CD14-positive monocyte (primary cell): ENCODE measurements around the gene SLC6A1. TPM values are rescaled to one million over a fixed set of nuclear protein-coding genes. Genes with fewer than 3 reads are reported as not detected.

ENCODE experiments used
- DNase-seq, 3 donors: peaks; one replicate each; pipeline ENCODE4 v3.0.0-alpha.2; 2011 to 2022
- H2AFZ ChIP-seq: 2 replicates; pipeline ENCODE4 v1.6.0; 2012; ENCODE audit warnings: mild to moderate bottlenecking, low read depth, low read length, inconsistent platforms; ENCODE audit not compliant: insufficient read depth, poor library complexity, severe bottlenecking
- H3K27ac ChIP-seq, 2 donors: 1 replicate in 1 of 2; 2 replicates in 1 of 2; pipeline ENCODE4 v1.5.1; 2012 to 2013; ENCODE audit warnings: low read length in 2 of 2, control low read depth in 1 of 2, inconsistent platforms in 1 of 2, low read depth in 1 of 2, mild to moderate bottlenecking in 1 of 2
- H3K27me3 ChIP-seq, 2 donors: one replicate each; pipeline versions ENCODE4 v1.6.0 to v1.6.1; 2011 to 2013; ENCODE audit warnings: low read length in 2 of 2; ENCODE audit not compliant: control insufficient read depth in 2 of 2, insufficient read depth in 2 of 2
- H3K36me3 ChIP-seq, 2 donors: replicated peaks in 1 of 2; 1 replicate in 1 of 2; 2 replicates in 1 of 2; pipeline versions ENCODE4 v1.5.1 to v1.6.1; 2012 to 2013; ENCODE audit warnings: low read length in 2 of 2, control low read depth in 1 of 2, inconsistent platforms in 1 of 2, mild to moderate bottlenecking in 1 of 2; ENCODE audit not compliant: insufficient read depth in 2 of 2, control insufficient read depth in 1 of 2
- H3K4me1 ChIP-seq, 2 donors: 1 replicate in 1 of 2; 2 replicates in 1 of 2; pipeline versions ENCODE4 v1.5.1 to v1.6.1; 2012 to 2013; ENCODE audit warnings: low read length in 2 of 2, control low read depth in 1 of 2, inconsistent platforms in 1 of 2, mild to moderate bottlenecking in 1 of 2, moderate library complexity in 1 of 2; ENCODE audit not compliant: insufficient read depth in 2 of 2, control insufficient read depth in 1 of 2
- H3K4me2 ChIP-seq: replicated peaks from 2 replicates; pipeline ENCODE3; 2012; ENCODE audit warnings: low read length, moderate library complexity, mild to moderate bottlenecking; ENCODE audit not compliant: poor library complexity, severe bottlenecking; ENCODE audit errors: extremely low read depth
- H3K4me3 ChIP-seq, 3 experiments: fragments of 200-600 bp in 1 of 3; sonication (generic) in 1 of 3; replicated peaks in 1 of 3; 1 replicate in 2 of 3; 2 replicates in 1 of 3; pipeline ENCODE4 v1.5.1; 2011 to 2013; ENCODE audit warnings: low read length in 3 of 3, mild to moderate bottlenecking in 3 of 3, control low read depth in 2 of 3, low read depth in 2 of 3, inconsistent platforms in 1 of 3, moderate library complexity in 1 of 3
- H3K79me2 ChIP-seq: 2 replicates; pipeline ENCODE4 v1.6.0; 2012; ENCODE audit warnings: mild to moderate bottlenecking, control low read depth, inconsistent platforms, low read length, moderate library complexity; ENCODE audit not compliant: insufficient read depth
- H3K9ac ChIP-seq: 2 replicates; pipeline ENCODE4 v1.6.0; 2017; ENCODE audit warnings: low read length, mild to moderate bottlenecking; ENCODE audit not compliant: insufficient read depth, poor library complexity, severe bottlenecking
- H3K9me3 ChIP-seq, 2 donors: replicated peaks in 1 of 2; 1 replicate in 1 of 2; 2 replicates in 1 of 2; pipeline versions ENCODE4 v1.5.1 to v1.6.1; 2012 to 2013; ENCODE audit warnings: low read length in 2 of 2, control low read depth in 1 of 2; ENCODE audit not compliant: control insufficient read depth in 1 of 2, insufficient read depth in 1 of 2
- H4K20me1 ChIP-seq: 2 replicates; pipeline ENCODE4 v1.6.0; 2012; ENCODE audit warnings: mild to moderate bottlenecking, low read length, control low read depth, moderate library complexity; ENCODE audit not compliant: insufficient read depth
- H3K27ac Mint-ChIP-seq, 7 donors: one replicate each; pipeline ENCODE4 v1.8.0; 2020; ENCODE audit warnings: mild to moderate bottlenecking in 7 of 7, mixed read lengths in 7 of 7, moderate library complexity in 6 of 7, inconsistent platforms in 2 of 7
- H3K27me3 Mint-ChIP-seq, 3 donors: one replicate each; pipeline ENCODE4 v1.8.0; 2021 to 2022; ENCODE audit warnings: low read depth in 3 of 3, mild to moderate bottlenecking in 3 of 3, mixed read lengths in 3 of 3, moderate library complexity in 3 of 3, inconsistent platforms in 1 of 3
- H3K36me3 Mint-ChIP-seq, 2 donors: one replicate each; pipeline ENCODE4 v1.8.0; 2020; ENCODE audit warnings: mixed read lengths in 2 of 2, inconsistent platforms in 1 of 2, mild to moderate bottlenecking in 1 of 2
- H3K4me1 Mint-ChIP-seq: one replicate; pipeline ENCODE4 v1.8.0; 2020; ENCODE audit warnings: mild to moderate bottlenecking, mixed read lengths
- H3K4me3 Mint-ChIP-seq, 2 donors: one replicate each; pipeline ENCODE4 v1.8.0; 2020; ENCODE audit warnings: mild to moderate bottlenecking in 2 of 2, mixed read lengths in 2 of 2, moderate library complexity in 1 of 2
- H3K9me3 Mint-ChIP-seq, 7 donors: one replicate each; pipeline ENCODE4 v1.8.0; 2020 to 2022; ENCODE audit warnings: mixed read lengths in 7 of 7, mild to moderate bottlenecking in 6 of 7, moderate library complexity in 6 of 7, inconsistent platforms in 2 of 7
- WGBS: methylation state at CpG from one replicate; pipeline ENCODE4 v1.1.5; 2013; ENCODE audit warnings: missing lambda C conversion rate; ENCODE audit not compliant: insufficient coverage; 5-methylcytosine and 5-hydroxymethylcytosine counted together
- intact Hi-C, 2 donors: fragments of 100-400 bp; cut with micrococcal nuclease; formaldehyde crosslinking; loops; one replicate each; pipeline versions ENCODE4 v1.15.0 to v1.15.1; 2023
- polyA plus RNA-seq, 3 donors: library from polyadenylated mRNA; depleted of rRNA in 1 of 3; unstranded in 2 of 3; stranded (reverse) in 1 of 3; fragments of 300-500 nt in 2 of 3; fragments of >200 nt in 1 of 3; fragmentation: Illumina TruSeq in 2 of 3; gene quantifications; 1 replicate in 2 of 3; 2 replicates in 1 of 3; pipeline ENCODE4 v1.2.3, GENCODE V29; 2012 to 2021
- TF ChIP-seq, protein P1 (sequence below): fragments of 200-600 bp; IDR thresholded peaks from one replicate; pipeline ENCODE4 v1.8.0; 2022; ENCODE audit warnings: antibody characterized with exemption, mild to moderate bottlenecking

Gene SLC6A1
- polyA plus RNA-seq, 3 donors: not detected

- no peak overlapping the region for H3K9ac ChIP-seq
- no peak overlapping the region for H3K4me3 ChIP-seq
- Mint-ChIP-seq H3K36me3 (peaks cover 3 to 5% of the 10 kb centered on the region in 2 donors), H3K4me1 (peaks cover 9% of the 10 kb centered on the region), H3K9me3 (peaks cover 18 to 36% (median 26%) of the 10 kb centered on the region in 7 donors), H3K27ac (no peak overlapping the region), H3K27me3 (peaks cover 12 to 14% (median 12%) of the 10 kb centered on the region in 3 donors), H3K4me3 (no peak overlapping the region)
- no peaks in the 10 kb centered on the region for H4K20me1 ChIP-seq
- peaks cover 9 to 24% of the 10 kb centered on the region in 2 donors for H3K9me3 ChIP-seq
- H2AFZ ChIP-seq: no peak overlapping the region
- 76% methylated on average over 7 of the region's 7 CpGs for WGBS
- no peak overlapping the region for H3K4me2 ChIP-seq
- H3K79me2 ChIP-seq: no peaks in the 10 kb centered on the region
- TF ChIP-seq, protein P1, sequence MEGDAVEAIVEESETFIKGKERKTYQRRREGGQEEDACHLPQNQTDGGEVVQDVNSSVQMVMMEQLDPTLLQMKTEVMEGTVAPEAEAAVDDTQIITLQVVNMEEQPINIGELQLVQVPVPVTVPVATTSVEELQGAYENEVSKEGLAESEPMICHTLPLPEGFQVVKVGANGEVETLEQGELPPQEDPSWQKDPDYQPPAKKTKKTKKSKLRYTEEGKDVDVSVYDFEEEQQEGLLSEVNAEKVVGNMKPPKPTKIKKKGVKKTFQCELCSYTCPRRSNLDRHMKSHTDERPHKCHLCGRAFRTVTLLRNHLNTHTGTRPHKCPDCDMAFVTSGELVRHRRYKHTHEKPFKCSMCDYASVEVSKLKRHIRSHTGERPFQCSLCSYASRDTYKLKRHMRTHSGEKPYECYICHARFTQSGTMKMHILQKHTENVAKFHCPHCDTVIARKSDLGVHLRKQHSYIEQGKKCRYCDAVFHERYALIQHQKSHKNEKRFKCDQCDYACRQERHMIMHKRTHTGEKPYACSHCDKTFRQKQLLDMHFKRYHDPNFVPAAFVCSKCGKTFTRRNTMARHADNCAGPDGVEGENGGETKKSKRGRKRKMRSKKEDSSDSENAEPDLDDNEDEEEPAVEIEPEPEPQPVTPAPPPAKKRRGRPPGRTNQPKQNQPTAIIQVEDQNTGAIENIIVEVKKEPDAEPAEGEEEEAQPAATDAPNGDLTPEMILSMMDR: no peak
- DNase-seq: no peak
- intact Hi-C loops: loop anchor here in 1 of 2 donors (10.0 kb wide), 1 partner anchor 92 kb away; the partner anchor contains the start of gene HRH1
- no peaks in the 10 kb centered on the region for H3K36me3 ChIP-seq
- peaks cover 8 to 9% of the 10 kb centered on the region in 2 donors for H3K4me1 ChIP-seq
- peaks cover 0 to 7% of the 10 kb centered on the region in 2 donors for H3K27me3 ChIP-seq
- no peak overlapping the region for H3K27ac ChIP-seq
Measured at GRCh38 chr3:11062704-11063103, 70.2 kb downstream of the SLC6A1 start.

DNA sequence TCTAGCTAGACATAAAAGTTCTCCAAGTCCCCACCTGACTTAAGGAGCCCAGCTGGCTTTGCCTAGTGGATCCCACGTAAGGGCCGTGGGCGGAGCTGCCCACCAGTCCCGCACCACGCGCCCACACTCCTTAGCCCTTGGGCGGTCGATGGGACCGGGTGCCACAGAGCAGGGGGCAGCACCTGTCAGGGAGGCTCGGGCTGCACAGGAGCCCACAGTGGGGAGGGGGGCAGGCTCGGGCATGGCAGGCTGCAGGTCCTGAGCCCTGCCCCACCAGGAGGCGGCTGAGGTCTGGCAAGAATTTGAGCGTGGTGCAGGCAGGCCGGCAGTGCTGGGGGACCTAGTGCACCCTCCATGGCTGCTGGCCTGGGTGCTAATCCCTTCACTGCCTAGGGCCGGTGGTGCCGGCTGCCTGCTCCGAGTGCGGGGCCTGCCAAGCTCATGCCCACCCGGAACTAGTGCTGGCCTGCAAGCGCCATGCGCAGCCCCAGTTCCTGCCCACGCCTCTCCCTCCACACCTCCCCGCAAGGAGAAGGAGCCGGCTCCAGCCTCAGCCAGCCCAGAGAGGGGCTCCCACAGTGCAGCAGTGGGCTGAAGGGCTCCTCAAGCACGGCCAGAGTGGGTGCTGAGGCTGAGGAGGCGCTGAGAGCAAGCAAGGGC, 78.7 kb downstream of the SLC6A1 start:
- no peak overlapping the region for H3K27ac ChIP-seq
- Mint-ChIP-seq H3K27me3 (peaks cover 0 to 4% (median 3%) of the 10 kb centered on the region in 3 donors), H3K27ac (no peak overlapping the region), H3K36me3 (peaks cover 0 to 5% of the 10 kb centered on the region in 2 donors), H3K4me3 (no peak overlapping the region), H3K4me1 (peaks cover 32% of the 10 kb centered on the region), H3K9me3 (peaks cover 3 to 22% (median 14%) of the 10 kb centered on the region in 7 donors)
- intact Hi-C loops: no loop called here
- H4K20me1 ChIP-seq: no peaks in the 10 kb centered on the region
- H3K79me2 ChIP-seq: no peaks in the 10 kb centered on the region
- WGBS: 99% methylated on average over 16 of the region's 26 CpGs
- no peak overlapping the region for H2AFZ ChIP-seq
- no peak overlapping the region for H3K4me3 ChIP-seq
- no peak overlapping the region for H3K4me2 ChIP-seq
- TF ChIP-seq, protein P1: no peak
- peaks cover 0 to 8% of the 10 kb centered on the region in 2 donors for H3K9me3 ChIP-seq
- H3K36me3 ChIP-seq: no peaks in the 10 kb centered on the region
- H3K4me1 ChIP-seq: peaks cover 32 to 34% of the 10 kb centered on the region in 2 donors
- no peaks in the 10 kb centered on the region for H3K27me3 ChIP-seq
- no peak overlapping the region for H3K9ac ChIP-seq
- no peak for DNase-seq
